ENCODE data around the gene LYPD6B.

LYPD6B gene, protein sequence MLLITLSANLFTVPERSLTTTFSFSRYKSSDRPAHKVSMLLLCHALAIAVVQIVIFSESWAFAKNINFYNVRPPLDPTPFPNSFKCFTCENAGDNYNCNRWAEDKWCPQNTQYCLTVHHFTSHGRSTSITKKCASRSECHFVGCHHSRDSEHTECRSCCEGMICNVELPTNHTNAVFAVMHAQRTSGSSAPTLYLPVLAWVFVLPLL

DNA sequence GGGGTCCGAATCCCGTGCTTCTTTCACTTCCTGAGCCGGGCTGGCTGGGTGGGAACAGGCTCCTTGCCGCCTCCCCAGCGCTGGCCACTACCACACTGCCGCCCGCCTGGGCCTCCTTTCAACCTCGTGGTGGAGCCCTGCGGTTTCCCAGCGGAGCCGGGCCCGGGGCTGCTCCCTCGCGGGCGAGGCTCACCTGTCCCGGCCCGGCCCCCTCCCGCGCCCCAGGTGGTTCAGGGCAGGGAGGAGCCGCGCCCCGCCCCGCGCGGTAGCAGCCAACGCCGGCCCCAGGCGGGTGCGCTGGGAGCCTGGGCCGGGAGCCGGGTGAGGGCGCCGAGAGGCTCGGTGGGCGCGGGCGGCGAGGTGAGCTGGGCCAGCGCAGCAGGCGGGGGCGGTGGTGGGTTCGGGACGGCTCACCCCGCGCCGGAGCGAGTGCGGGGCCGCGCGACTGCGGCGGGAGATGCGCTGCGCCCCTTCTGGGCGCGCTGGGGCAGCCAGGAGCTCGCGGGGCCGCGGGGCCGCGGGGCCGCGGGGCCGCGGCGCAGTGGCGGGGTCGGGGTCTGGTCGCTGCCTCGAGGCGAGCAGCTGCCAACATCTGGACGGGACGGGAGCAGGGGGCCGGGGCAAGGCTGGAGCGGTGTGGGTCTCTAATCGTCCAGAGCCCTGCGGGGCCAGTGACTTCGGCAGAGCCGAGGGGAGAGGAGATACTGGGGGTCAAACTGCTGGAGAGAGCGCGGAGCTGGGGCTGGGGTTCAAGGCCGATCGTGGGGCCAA lies at the start of gene LYPD6B:
Gene LYPD6B, plus strand, starts transcription at position 258 of the 771 bp plus-strand sequence. CDS start 92,250 bp downstream, outside the sequence.
- no peak for DNase-seq

DNA sequence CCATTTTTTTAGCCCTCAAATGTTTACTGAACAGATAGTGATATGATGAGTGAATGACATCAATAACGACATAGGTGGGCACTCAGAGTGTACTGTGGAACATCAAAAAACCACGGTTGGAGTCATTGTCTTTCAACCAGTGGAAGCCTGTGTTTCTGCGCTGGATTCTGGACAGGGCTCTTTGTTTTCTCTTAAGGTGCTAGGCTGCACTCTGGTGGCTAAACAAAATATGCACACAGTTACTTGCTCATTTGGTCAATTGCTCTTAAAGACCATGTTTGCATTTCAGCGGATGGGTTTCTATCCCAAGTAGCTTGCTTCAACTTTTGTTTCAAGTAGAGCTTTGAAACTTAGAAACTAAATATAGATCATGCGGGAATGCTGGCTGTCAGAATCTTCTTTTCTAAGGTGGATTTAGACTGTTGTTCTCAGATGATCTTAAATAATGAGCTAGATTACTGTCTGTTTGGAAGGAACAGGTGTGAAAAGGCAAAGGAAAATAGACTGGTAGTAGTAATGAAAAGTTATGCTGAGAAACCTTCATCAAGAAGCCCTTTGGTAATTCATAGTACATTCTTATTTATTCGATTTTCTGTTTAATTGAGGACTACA lies 48.5 kb upstream of the LYPD6B start:
- DNase-seq = peak; percentile 36 to 73

DNA sequence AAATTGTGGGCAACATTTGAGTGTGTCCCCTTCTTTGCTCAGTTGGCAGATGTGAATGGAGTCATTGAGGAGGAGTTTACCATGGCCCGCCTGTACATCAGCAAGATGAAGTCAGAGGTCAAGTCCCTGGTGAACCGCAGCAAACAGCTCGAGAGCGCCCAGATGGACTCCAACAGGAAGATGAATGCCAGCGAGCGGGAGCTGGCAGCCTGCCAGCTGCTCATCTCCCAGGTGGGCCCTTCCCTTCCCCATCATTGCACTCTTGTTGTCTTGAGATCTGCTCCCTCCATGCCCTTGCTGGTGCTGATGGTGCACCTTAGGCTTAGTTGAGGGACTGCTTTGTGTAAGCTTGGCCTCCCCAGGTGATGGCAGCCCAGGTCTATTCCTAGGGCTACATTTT lies 47.5 kb upstream of the LYPD6B start:
- DNase-seq = no peak

DNA sequence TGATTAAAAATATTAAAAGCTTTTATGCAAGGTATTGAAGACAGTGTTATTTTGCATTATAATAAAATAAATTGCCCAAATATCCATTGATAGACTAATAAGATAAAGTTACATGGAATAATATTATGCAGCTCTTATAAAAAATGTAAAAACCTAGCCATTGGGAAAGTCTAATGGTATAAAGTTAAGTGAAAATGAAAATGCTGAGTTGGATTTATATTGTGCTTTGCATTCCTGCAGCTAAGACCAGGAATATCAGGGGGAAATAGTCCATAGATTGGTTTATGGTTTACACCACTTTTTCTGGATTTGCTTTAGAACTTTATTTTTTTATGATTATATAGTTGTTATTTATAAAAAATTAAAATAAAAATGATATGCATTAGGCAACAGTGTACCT lies 46.1 kb upstream of the LYPD6B start:
- DNase-seq = no peak

DNA sequence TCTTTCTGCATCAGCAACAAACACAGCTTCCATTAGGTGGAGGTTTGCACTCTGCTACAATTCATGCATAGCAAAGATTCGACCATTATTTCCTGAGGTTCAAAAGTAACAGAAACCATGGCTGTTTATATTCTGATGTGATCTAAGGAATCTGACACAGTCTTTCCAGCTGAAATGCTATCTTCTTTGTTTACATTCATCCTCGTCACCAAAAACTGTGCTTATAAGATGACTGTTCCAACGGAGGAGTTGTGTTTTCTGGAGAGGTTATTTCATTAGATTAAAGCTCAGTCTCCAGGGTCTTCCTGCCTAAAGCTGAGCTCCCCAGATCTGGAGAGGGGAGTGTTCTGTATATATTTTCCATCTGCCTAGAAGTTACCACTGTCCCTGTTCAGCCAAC lies 45.1 kb upstream of the LYPD6B start:
- DNase-seq = no peak

DNA sequence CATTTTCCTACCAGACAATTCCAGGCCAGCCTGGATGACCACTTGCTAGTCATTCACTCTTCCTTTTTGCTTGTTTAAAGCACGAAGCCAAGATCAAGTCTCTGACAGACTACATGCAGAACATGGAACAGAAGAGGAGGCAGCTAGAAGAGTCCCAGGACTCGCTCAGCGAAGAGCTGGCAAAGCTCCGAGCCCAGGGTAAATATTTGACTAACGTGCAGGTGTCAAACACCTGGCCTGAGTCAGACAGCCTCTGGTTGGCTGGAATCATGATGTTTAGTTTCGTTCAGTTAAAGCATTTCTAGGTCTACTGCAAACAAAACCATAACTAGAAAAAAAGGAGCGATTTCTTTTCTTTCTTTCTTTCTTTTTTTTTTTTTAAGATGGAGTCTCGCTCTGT lies 44.2 kb upstream of the LYPD6B start:
- DNase-seq = no peak

DNA sequence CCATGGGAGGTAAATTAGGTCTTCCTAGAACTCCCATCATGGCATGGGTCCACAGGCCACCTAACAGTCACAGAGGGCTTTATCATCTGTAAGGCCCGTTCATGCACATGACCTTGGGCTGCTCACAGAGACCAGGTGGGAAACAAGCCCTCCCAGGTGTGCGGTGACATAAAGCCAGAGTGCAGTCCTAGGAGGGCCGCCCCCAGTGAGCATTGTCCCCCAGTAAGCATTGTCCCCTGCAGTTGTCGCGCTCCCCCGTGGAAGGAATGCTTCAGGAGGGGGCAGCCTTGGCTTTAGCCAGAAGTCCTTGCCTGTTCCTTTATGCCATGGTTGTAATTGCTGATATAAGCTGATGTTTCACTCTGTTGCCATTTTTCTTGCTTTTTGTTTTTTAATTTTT lies 41.7 kb upstream of the LYPD6B start:
- DNase-seq = no peak

DNA sequence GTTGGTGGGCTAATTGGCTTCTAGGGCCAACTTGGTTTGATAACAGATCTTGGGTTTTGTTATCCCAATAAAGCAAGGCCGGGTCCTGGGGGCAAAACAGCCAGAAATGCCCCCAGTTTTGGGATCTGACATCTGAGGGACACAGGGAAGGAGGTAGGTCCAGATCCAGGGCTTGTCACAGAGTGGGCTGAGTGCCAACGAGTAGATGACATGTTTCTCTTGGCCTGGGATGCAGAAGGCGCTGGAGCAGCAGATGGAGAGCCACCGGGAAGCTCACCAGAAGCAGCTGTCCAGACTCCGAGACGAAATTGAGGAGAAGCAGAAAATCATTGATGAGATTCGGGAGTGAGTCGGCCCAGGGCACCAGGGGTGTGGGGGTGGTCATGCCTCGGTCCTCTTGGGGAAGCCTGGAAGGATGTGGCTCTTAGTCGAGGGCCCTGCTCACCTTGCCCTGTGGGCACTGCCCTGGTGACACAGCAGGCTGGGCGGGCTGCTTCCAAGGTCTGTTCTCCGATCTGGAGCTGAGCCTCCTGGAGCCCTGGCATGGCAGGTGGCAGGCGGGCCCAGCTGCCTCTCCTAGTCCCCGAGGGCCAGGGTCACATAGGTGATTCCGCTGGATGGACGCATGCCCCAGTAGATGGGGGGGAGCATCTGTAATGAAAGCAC lies 40.2 kb upstream of the LYPD6B start:
- peak in 1 of 2 experiments; percentile 75 for DNase-seq

DNA sequence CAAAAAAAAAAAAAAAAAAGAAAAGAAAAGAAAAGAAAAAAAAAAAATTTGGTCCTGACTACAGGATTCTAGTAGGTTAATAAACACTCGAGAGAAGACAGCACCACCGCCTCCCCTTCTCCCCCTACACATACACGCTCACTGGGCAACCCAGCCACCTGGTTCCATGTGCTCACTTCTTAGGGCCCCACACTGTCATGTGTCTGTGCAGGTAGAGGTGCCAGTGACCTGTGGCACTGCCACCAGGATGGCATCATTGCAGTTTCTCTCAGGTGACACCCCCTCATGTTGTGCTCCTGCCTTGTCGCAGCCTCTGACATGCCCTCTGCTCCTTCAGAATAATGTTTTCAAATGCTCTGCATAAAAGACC lies 39.7 kb upstream of the LYPD6B start:
- DNase-seq = no peak

DNA sequence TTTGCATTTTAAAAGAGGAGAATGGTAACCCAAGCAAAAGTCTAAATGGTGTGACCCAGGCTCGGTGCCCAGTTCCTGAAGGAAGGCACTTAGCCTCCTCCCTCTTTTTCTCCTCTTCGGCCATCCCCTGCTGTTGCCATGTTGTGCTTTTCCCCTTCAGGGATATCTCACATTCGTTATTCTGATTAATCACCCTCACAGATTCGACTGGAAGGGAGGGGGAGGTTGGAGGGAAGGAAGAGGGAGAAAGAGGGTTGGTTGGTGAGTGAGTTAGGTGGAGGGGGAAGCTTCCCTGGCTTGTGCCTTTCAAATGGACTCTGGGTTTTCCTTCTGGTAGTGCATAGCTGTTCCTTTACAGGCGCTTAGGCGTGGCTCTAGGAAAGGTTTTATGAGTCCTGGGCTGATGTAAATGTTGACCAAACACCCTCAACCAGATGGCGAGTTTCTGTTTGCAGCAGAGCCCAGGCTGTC lies 39.0 kb upstream of the LYPD6B start:
- DNase-seq = no peak

DNA sequence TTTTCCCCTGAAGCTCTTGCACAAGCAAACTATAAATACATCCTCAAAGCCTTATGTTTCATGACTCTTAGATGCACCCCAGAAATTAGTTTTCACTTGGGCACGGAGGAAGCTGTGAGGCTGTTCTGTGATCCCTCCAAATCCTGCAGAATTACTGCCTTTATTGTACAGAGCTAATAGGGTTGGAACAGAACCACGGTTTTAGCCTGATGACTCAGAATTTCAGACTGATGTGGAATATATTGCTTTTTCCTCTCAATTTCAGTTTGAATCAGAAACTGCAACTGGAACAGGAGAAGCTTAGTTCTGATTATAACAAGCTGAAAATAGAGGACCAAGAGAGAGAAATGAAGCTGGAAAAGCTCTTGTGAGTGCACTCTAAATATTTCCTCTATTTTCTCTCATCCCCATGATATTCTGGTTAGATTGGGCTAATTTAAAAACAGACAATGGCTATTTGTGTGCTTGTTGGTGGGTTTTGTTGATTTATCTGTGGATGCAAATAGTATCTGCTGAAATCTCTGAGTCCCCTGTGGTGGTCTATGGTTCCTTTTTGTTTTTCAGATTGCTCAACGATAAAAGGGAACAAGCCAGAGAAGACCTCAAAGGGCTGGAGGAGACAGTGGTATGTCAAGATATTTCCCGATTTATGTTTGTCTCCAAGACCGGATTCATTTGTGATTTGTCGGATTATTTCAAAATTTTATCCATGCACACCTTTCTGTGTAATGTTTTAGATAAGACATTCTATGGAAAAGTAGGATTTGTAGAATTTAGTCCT lies 38.2 kb upstream of the LYPD6B start:
- DNase-seq = no peak

DNA sequence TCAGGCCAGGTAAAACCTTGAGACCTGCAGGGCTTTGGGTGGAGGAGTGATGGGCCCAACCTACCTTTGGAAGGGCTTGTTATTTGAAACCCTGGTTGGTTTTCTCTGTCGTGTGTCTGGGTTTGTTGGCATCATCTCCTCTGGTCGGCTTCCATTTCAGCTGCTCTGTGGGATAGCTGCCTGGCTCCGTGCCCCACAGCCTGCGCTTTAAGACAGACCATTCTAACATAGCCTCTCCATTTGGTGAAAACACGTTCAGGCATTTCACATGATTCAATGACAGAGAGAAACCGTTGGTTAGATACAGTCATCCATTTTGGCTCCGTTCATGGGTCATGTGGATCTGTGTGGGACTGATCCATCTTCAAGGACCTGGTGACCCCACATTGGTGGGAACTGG lies 37.0 kb upstream of the LYPD6B start:
- DNase-seq = peak in 1 of 2 experiments; percentile 55

DNA sequence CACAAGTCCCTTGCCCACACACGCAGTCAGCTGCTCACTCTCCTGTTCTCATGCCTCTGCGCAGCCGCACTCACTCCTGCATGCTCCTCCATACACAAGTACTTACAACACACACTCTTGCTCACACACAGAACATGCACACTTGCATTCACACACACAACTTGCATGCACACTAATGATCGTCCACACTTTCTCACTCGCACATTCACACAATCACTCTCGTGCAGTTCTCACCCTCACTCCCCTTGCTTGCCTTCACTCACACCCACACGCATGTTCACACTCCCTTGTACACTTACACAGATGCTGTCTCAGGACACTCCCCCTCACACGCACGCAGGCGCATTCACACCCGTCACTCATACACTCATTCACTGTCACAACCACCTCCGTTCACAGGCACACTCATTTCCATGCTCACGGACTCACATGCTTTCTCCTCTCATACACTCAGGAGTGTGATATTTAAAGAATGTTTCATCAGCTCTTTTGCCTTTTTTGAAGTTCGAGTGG lies 36.1 kb upstream of the LYPD6B start:
- DNase-seq = no peak

DNA sequence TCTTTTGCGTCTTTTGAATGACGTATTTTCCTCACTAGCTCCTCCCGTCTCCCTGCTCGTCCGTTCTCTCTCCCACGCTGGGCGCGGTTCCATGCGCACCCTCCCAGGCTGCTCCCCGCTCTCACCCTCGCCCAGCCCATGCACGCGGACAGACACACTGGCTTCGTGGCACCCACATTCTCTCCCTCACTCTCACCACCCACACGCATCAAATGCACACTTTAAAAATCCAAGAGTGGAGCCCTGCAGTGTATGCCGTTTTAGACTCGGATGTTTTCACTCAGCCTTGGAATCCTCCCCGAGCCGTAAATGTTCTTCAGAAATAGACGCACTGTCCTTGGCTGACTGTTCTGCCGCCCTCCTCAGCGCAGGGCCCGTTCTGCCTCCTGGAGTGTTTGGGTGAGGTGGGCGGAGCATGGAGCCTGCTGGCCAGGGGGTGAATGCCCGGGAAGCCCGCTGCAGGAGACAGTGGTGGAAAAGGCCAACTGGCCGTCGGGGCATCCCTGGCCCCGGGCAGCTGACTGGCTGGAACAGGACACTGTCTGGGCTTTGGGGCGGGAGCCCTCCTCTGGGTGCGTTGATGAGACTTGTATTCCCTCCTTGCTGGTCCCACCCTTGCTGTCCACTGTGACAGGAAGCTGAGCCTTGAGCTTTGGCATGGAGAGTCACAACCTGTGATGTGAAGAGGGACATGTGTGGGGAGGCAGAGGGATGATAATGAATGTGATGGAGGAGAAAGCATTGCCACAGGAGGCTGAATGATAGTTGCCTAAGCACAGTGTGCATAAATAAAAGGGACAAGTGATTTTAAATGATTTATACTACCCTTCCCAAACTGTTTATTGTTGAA lies 35.4 kb upstream of the LYPD6B start:
- no peak for DNase-seq

DNA sequence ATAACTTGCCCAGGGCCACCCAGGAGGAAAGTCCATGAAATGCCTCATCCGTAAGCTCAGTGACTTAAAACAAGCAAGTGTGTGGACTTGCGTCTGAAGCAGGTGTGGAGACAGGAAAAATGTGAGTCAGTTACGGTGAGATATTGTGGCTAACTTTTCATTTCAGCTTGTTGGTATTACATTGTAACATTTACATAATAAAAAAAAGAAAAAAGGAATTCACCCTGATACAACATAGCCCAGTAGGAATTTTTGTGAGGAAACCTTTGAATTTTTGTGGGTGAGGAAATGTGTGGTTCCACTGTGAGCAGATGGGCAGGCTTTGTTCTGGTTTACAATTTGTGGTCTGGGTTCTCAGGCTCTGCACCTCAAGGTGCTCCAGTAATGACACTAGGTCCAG lies 33.7 kb upstream of the LYPD6B start:
- no peak for DNase-seq

DNA sequence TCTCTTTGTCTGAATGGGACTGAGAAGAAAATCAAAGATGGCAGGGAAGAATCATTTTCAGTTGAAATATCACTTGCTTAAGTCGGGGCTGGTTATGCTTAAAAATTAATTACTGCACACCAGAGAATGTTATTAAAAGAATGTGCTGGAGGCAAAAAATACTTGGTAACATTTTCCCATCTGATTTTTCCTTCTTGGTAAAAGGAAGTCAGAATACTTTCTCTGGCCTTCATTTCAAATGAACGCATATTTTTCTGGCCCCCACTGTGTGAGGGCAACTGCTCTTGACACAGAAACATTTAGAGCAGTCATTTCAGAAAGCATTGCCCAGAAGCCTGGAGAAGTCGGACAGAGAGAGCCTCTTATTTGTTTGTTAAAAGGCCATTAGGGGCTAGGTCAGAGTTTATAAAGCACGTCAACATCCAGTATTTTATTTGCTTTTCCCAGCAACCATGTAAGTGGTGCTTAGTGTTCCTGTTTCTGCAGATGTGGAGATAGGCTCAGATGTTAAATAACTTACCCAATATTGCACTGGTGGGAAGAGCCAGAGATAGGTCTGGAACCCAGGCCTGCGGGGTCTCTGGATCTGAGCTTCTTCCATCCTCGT lies 32.9 kb upstream of the LYPD6B start:
- DNase-seq = no peak

DNA sequence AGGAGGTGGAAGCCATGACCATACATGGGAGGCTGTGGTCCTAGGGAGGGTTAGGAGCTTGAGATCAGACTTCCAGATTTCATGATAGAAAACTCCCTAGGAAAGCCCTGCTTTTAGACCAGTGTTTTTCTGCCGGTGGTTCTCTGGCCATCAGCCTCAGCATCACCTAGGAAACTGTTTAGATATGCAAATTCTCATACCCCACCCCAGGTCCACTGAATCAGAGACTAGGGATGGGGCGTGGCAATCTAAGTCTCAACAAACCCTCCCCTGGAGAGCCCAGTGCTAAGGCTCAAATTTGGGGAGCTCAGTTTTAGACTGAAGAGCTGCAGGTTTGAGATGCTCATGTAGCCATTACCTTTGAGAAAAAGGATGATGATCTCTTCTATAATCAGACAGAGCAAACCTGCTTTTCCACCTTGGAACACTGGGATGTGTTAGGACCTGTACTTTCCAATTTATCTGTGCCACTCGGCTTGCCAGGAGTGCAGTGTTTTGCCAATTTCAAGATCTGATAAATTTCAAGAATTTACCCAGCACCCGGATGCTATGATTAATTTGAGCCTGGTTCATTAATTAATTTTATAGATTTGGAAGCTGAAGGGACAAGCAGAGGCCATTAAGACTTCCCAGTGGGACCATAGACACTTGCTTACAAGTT lies 31.5 kb upstream of the LYPD6B start:
- DNase-seq = no peak

DNA sequence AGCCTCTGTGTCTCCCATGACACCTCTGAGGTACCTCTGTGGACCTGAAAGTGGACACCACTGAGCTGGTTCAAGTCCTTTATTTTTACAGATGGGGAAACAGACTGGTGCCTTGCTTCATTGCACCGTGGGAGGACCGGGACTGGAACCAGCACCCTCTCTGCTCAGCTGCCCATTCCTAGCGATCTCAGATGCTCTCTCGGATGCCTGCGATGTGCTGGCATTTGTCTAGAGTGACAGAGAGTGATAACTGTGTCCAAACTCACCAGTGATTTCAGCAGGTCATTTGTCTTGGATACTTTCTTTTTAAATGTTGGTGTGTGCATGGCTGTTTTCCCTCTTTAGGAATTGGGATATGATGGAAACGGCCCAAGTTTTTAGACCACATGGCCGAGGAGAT lies 30.1 kb upstream of the LYPD6B start:
- DNase-seq = no peak

DNA sequence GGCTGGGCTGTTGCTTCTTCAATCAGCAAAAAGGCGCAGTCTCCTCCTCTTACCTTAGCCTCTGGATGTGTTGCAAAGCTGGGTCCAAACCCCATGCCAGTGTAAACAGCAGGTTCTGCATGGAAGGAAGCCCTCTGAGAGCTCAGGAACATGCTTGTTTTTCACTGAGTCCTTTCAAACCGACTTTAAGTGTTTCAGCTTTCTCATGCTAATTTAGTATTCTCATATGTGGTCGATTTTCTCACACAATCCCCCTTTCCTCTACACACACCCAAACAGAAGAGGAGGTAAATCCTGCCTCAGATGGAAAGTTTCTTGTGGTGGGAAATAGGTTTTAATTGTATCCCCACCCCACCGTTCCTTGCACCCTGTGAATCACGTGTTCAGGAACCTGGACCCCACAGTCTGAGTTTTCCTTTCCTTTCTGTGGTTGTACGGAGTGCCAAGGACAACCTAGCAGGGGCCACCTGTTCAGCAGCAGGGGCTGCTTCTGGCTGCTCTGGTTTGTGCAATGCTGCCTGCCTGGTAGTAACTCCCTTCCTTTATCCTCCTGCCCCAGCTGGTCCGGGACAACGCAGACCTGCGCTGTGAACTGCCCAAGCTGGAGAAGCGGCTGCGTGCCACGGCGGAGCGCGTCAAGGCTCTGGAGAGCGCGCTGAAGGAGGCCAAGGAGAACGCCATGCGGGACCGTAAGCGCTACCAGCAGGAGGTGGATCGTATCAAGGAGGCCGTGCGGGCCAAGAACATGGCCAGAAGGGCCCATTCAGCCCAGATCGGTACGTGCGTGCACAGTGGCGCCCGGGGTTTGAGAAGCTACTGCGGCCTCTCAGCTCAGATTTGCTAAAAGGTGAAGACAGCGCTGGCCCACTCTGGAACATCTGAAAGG lies 28.7 kb upstream of the LYPD6B start:
- no peak for DNase-seq

DNA sequence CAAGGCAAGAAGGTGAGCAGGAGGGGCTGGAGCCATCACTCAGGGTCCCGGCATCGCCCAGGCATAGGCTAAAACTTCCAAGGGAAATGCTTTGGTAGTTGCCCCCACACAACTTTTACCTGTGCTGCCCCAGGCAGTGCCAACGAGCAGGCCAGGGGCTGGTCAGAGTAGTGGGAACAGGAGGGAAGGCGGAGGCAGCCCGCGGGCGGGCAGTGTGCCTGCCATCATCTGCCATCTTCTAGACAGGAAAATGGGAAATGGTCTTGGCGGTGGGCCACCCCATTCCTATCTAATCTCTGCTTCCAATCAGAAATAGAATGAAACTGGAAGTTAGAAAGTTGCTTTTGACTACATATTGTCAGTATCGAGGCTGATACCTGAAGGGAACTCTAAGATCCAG lies 26.0 kb upstream of the LYPD6B start:
- no peak for DNase-seq
